ENCODE results near the gene POFUT1. TPM values are rescaled to one million over a fixed set of nuclear protein-coding genes. Genes with fewer than 3 reads are reported as not detected.
"Not testable (repeated sequence)": the region's sequence is repeated elsewhere in the genome, so short reads cannot be mapped to it uniquely, and the experiment has no call there.

POFUT1 gene
- polyA plus RNA-seq, 1 of the 3 experiments (the other 2 are of a cell fraction): 35.6 TPM

DNA sequence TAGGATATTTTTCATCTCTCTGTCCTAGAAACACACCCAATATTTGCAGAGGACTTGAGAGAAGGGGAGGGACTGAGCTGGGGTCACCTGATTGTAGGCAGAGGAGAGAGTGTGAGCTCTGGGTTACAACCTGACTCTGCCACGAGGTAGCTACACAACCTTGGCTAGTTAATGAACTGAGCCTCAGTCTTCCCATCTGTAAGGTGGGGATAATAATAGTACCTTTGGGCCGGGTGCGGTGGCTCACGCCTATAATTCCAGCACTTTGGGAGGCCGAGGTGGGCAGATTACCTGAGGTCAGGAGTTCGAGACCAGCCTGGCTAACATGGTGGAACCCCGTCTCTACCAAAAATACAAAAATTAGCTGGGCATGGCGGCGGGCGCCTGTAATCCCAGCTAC, 53.3 kb downstream of the POFUT1 start:
- H4K20me1 ChIP-seq (ENCODE audit: insufficient read depth); H3K4me1 ChIP-seq (ENCODE audit: control insufficient read depth in 1 of 2, insufficient read depth in 2 of 2, low read depth in 1 of 2, low read length in 1 of 2); H3K9ac ChIP-seq; H3K9me3 ChIP-seq; H3K4me2 ChIP-seq; H3K27me3 ChIP-seq (ENCODE audit: insufficient read depth); H3K9me2 ChIP-seq; H3K27ac ChIP-seq (ENCODE audit: low read depth in 2 of 2, low read length in 1 of 2); H3K4me3 ChIP-seq (ENCODE audit: low read depth in 2 of 2, low read length in 1 of 2); DNase-seq; H3K79me2 ChIP-seq (ENCODE audit: insufficient read depth); CTCF ChIA-PET; POLR2A ChIA-PET; H3K36me3 ChIP-seq (replicated peaks in 1 of 2; ENCODE audit: control insufficient read depth in 1 of 2, insufficient read depth in 2 of 2, low read length in 1 of 2); H3F3A ChIP-seq (replicated peaks; ENCODE audit: insufficient read depth); H2AFZ ChIP-seq (ENCODE audit: low read depth): not testable (repeated sequence)
- 86% methylated on average over 8 of the region's 10 CpGs for WGBS (ENCODE audit: low lambda C conversion rate)

- CTCF ChIA-PET: no interaction called here
- POLR2A ChIA-PET: no interaction called here
- Histone ChIP-seq H3K9me3 (no peaks in the 10 kb centered on the region), H4K20me1 (ENCODE audit: insufficient read depth) (no peaks in the 10 kb centered on the region), H3K4me2 (no peak overlapping the region), H3F3A (replicated peaks; ENCODE audit: insufficient read depth) (peaks cover 2% of the 10 kb centered on the region), H3K9ac (no peak overlapping the region), H3K36me3 (replicated peaks in 1 of 2; ENCODE audit: control insufficient read depth in 1 of 2, insufficient read depth in 2 of 2, low read length in 1 of 2) (no peaks in the 10 kb centered on the region), H3K79me2 (ENCODE audit: insufficient read depth) (no peaks in the 10 kb centered on the region), H2AFZ (ENCODE audit: low read depth) (no peak overlapping the region), H3K27ac (ENCODE audit: low read depth in 2 of 2, low read length in 1 of 2) (no peak overlapping the region), H3K9me2 (no peaks in the 10 kb centered on the region), H3K4me3 (ENCODE audit: low read depth in 2 of 2, low read length in 1 of 2) (no peak overlapping the region), H3K4me1 (ENCODE audit: control insufficient read depth in 1 of 2, insufficient read depth in 2 of 2, low read depth in 1 of 2, low read length in 1 of 2) (no peaks in the 10 kb centered on the region), H3K27me3 (ENCODE audit: insufficient read depth) (no peaks in the 10 kb centered on the region)
- DNase-seq: no peak
- TF ChIP-seq, protein P1, sequence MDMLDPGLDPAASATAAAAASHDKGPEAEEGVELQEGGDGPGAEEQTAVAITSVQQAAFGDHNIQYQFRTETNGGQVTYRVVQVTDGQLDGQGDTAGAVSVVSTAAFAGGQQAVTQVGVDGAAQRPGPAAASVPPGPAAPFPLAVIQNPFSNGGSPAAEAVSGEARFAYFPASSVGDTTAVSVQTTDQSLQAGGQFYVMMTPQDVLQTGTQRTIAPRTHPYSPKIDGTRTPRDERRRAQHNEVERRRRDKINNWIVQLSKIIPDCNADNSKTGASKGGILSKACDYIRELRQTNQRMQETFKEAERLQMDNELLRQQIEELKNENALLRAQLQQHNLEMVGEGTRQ (IDR thresholded peaks at IDR 0.05; ENCODE audit: borderline replicate concordance, low read depth, low read length): no peak
- TF ChIP-seq GABPA (IDR thresholded peaks at IDR 0.05; ENCODE audit: low read depth) (no peak), RCOR1 (IDR thresholded peaks at IDR 0.05; ENCODE audit: low read length) (no peak), EZH2phosphoT487 (IDR thresholded peaks at IDR 0.05; ENCODE audit: borderline replicate concordance, low read depth) (no peak), USF1 (IDR thresholded peaks at IDR 0.05; ENCODE audit: borderline replicate concordance, low read depth) (no peak), FOXM1 (IDR thresholded peaks at IDR 0.05; ENCODE audit: low read depth) (no peak), EP300 (IDR thresholded peaks at IDR 0.05; ENCODE audit: borderline replicate concordance in 1 of 2, low read depth in 1 of 2, low read length in 1 of 2) (no peak), YY1 (IDR thresholded peaks at IDR 0.05; ENCODE audit: low read depth) (no peak), NFIC (IDR thresholded peaks at IDR 0.05; ENCODE audit: borderline replicate concordance) (no peak), MXI1 (IDR thresholded peaks at IDR 0.05; ENCODE audit: low read depth, low read length) (no peak)
- WGBS (ENCODE audit: low lambda C conversion rate): 95% methylated on average over 2 of the region's 2 CpGs
Observed at GRCh38 chr20:32261644-32262043, 54.0 kb downstream of the POFUT1 start.

GRCh38 chr20:32263398-32263954, 55.8 kb downstream of the POFUT1 start:
- ChIA-PET CTCF (no interaction called here), POLR2A (interaction anchor here (0.6 kb wide), 1 partner anchor 186 kb away, joined by 4 read pairs; no protein-coding TSS in a partner anchor)
- no peak overlapping the region for H3K4me2 ChIP-seq
- WGBS (ENCODE audit: low lambda C conversion rate): 64% methylated on average over 7 of the region's 7 CpGs
- H3K9me3 ChIP-seq: no peaks in the 10 kb centered on the region
- TF ChIP-seq RAD21 (IDR thresholded peaks at IDR 0.05; ENCODE audit: low read length) (no peak), FOXJ3 (CRISPR knock-in tag; IDR thresholded peaks at IDR 0.05) (no peak), TAF1 (IDR thresholded peaks at IDR 0.05; ENCODE audit: borderline replicate concordance, low read depth, low read length) (no peak), RFX5 (IDR thresholded peaks at IDR 0.05; ENCODE audit: low read length) (no peak), FOSL2 (IDR thresholded peaks at IDR 0.05; ENCODE audit: borderline replicate concordance, low read depth) (no peak), FOXM1 (IDR thresholded peaks at IDR 0.05; ENCODE audit: low read depth) (no peak), SIN3A (IDR thresholded peaks at IDR 0.05; ENCODE audit: borderline replicate concordance, low read depth, low read length) (no peak), EP300 (IDR thresholded peaks at IDR 0.05; ENCODE audit: borderline replicate concordance in 1 of 2, low read depth in 1 of 2, low read length in 1 of 2) (no peak)
- TF ChIP-seq, protein P2, sequence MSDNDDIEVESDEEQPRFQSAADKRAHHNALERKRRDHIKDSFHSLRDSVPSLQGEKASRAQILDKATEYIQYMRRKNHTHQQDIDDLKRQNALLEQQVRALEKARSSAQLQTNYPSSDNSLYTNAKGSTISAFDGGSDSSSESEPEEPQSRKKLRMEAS (IDR thresholded peaks at IDR 0.05; ENCODE audit: low read depth): no peak
- H3F3A ChIP-seq (replicated peaks; ENCODE audit: insufficient read depth): no peaks in the 10 kb centered on the region
- H3K27me3 ChIP-seq (ENCODE audit: insufficient read depth): no peaks in the 10 kb centered on the region
- H3K79me2 ChIP-seq (ENCODE audit: insufficient read depth): no peaks in the 10 kb centered on the region
- H3K36me3 ChIP-seq (replicated peaks in 1 of 2; ENCODE audit: control insufficient read depth in 1 of 2, insufficient read depth in 2 of 2, low read length in 1 of 2): no peaks in the 10 kb centered on the region
- no peak overlapping the region for H3K27ac ChIP-seq (ENCODE audit: low read depth in 2 of 2, low read length in 1 of 2)
- H3K9me2 ChIP-seq: no peaks in the 10 kb centered on the region
- H3K4me3 ChIP-seq (ENCODE audit: low read depth in 2 of 2, low read length in 1 of 2): no peak overlapping the region
- no peaks in the 10 kb centered on the region for H4K20me1 ChIP-seq (ENCODE audit: insufficient read depth)
- H3K9ac ChIP-seq: no peak overlapping the region
- no peak overlapping the region for H2AFZ ChIP-seq (ENCODE audit: low read depth)
- DNase-seq: no peak
- H3K4me1 ChIP-seq (ENCODE audit: control insufficient read depth in 1 of 2, insufficient read depth in 2 of 2, low read depth in 1 of 2, low read length in 1 of 2): no peaks in the 10 kb centered on the region

All from SK-N-SH (cell line).